ENCODE measurements around the gene TNFRSF1B.

Gene TNFRSF1B

DNA sequence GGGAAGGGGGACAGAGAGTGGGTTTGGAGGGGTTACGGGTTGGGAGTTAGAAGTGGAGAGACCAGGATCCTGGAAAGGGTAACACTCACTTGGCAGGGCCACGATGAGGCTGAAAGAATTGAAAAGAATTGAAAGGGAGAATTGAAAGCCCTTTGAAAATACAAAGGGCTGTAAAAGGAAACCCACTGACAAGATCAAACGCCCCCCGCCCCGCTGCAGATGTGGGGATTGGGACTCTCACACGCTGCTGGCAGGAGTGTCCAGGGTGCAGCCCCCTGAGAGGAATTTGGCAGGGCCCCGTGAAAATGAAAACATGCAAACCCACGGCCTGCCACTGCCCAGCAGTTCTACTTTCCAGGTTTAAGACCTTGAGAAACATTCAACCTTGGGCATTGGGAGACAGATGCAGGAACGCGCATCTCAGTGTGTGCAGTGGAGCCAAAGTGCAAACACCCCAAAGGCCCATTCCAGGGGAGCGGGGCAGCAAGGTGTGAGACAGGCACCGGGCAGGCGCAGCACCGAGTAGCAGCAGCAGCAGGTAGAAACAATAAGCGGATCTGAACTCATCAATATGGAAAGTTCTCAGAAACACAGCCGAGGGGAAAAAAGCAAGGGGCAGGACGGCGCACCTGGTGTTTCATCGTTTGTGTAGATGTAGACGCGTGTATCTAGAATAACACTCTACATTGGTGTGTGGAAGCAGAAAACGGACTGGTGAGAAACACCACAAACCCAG, 8.3 kb upstream of the TNFRSF1B start:
- no peak for DNase-seq

GRCh38 chr1:12159816-12160215, 7.0 kb upstream of the TNFRSF1B start:
- no peak for DNase-seq

DNA sequence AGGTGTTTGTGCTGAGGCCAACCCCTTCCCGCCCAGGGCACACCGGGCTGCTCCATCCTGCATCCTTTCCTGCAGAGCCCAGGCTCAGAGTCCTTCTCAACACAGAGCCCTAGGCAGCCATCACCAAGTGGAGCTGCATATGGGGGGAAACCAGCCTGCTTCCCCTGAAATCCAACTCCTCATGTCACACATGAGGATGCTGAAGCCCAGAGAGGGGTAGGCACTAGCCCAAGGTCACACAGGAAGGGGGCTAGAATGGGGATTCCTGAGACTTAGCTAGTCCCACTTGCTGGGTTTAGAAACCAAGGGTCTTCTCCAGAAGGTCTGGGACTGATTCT, 5.5 kb upstream of the TNFRSF1B start:
- DNase-seq = no peak

DNA sequence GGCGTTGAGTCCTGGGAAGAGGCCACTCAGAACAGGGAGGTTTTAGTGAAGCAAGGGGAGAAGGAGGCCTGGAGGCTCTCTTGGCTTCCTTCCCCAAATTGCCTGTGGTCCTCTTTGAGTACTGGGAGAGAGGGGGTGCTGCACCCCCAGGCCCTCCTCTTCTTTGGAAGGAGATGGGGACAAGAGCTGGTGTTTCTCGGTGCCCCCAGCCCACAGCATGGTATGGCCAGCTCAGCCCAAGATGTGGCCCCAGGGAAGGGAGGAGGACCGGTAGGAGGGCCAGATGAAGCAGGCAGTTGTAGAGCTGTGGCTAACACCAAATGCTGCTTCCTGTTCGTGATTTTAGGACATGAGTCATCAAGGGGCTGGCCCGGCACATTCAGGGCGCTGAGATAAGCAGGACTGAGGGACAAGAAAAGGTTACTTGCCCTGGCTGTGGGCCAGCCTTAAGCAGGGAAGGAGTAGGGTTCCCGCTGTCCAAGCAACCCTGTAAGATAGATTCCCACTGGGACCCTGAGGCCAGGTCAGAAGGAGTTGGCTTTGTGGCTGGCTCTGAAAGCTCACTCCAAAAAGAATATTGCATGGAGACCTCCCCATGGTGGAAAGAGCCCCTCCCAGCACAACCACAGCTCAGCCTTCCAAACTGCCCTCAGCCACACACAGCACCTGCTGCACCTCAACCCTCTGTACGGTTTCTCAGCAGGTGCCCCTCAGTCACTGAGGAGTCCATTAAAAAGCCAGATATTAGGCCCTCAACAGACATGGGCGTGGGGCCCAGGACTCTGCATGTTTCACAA, 4.9 kb upstream of the TNFRSF1B start:
- DNase-seq = no peak

GRCh38 chr1:12162459-12163137, 4.2 kb upstream of the TNFRSF1B start:
- DNase-seq = no peak

- DNase-seq = no peak
These were observed 3.6 kb upstream of the TNFRSF1B start for GRCh38 chr1:12163210-12163609.

DNA sequence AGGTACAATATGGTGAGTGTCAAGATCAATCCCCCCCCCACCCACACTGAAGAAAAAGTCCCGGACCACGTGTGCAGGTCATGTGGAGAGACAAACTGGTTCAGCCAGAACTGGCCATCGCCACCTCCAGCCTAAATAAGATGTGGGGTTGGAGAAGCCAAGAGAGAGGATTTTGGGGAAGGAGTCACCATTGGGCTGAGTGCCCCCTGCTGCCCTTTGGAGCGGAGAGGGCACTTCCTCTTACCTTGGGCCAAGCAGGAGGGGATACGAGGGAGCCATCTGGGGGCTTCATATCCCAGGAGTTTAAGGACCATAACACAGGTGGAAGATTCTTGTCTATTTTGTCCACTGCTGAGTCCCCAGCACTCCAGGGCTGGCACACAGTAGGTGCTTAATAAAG, 2.6 kb upstream of the TNFRSF1B start:
- DNase-seq = no peak

DNA sequence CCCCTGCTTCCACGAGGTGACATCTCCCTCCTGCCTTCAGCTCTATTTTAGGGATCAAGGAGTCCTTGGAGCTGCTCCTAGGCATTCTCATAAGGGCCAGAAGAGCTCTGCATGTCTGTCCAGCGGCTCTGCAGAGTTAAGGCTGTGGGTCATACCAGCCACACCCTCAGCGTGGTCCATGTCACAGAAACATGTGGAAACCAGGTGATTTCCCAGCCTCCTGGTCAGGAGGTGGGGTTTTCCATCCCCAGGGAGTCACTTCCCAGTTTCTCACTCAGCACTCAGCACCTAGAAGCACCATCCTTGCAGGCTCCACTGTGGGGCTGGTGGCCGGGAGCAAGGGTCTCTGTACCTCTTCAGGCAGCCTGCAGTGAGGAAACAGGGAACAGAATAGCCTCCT, 1.4 kb upstream of the TNFRSF1B start:
- no peak for DNase-seq

DNA sequence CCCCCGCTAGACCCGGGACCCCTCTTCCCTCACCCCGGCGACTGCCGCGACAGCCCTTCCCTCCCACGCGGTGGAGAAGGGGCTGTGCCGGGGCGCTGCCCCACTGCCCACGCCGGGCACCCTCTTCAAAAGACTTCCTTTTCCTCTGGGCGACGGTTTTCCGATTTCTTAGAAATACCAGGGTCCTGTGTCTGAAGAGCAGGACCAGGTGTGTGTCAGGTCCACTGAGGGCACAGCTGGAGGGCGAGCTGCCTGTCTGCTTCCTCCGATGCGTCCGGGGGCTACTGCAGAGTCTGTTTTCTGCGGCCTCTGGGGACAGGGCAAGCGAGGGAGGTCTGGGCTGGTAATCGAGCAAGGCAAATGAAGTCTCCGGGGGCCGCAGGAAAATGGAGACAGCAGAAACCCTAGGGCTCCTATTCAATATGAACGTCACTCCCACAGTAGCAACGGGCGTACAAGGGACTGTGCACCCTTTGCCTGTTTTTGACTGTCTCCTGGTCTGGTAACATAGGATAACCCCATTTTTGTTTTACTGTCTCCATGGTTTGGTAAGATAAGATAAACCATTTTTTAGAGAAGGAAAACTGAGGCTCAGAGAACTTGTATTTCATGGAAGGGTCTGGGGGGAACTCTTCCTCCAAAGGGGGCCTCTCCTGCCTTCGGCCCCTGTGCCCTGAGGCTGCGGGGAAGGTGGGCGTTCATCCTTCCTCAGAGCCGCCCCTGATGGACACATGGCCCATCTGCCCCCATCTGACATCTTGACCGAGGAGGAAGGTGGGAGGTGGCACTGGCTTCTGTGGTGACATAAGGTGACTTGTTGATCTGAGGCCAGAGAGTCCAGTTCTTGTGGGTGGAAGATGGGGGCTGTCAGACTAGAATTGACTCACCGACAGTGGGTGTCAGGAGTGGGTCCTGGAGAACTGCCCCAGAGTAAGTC, 970 bp downstream of the TNFRSF1B start:
- DNase-seq = no peak

- DNase-seq = no peak
These were observed 1.8 kb downstream of the TNFRSF1B start for GRCh38 chr1:12168451-12169160.

DNA sequence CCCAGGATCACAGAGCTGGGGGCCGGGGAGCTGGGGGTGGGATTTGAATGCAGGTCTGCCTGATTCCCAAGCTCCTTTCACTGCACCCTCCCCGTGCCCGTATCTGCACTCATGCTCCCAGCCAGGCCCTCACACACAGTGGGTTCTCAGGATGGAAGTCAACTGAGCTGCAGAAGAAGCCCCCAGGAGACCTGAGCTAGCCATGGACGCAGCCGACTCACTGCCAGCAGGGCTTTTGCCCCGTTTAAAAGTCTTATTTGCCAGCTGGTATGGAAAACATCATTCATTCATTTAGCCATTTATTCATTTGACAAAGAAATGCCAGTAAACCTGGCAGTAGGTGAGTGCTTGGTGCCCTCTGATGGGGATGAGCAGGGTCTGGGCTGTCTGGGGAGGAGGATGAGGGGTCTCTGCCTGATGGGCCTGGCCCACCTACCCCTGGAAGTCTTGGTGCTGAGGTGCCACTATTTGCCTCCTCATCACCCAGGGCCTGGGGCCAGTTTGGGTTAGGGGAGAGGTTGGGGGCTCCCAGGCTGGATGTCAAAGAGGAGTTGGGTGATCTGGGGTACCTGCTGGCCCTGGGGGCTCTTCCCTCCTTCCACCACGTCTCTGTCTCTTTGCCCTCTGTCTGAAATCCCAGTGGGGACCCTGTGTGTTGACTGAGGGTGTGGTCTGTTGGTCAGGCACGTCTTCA, 2.8 kb downstream of the TNFRSF1B start:
- DNase-seq = no peak

GRCh38 chr1:12170263-12170671, 3.5 kb downstream of the TNFRSF1B start:
- no peak for DNase-seq

- DNase-seq = no peak
These were observed 4.6 kb downstream of the TNFRSF1B start for GRCh38 chr1:12171206-12172041.

GRCh38 chr1:12172042-12172851, 5.5 kb downstream of the TNFRSF1B start:
- no peak for DNase-seq

GRCh38 chr1:12173041-12173509, 6.3 kb downstream of the TNFRSF1B start:
- no peak for DNase-seq

GRCh38 chr1:12173631-12174121, 6.9 kb downstream of the TNFRSF1B start:
- DNase-seq = no peak

DNA sequence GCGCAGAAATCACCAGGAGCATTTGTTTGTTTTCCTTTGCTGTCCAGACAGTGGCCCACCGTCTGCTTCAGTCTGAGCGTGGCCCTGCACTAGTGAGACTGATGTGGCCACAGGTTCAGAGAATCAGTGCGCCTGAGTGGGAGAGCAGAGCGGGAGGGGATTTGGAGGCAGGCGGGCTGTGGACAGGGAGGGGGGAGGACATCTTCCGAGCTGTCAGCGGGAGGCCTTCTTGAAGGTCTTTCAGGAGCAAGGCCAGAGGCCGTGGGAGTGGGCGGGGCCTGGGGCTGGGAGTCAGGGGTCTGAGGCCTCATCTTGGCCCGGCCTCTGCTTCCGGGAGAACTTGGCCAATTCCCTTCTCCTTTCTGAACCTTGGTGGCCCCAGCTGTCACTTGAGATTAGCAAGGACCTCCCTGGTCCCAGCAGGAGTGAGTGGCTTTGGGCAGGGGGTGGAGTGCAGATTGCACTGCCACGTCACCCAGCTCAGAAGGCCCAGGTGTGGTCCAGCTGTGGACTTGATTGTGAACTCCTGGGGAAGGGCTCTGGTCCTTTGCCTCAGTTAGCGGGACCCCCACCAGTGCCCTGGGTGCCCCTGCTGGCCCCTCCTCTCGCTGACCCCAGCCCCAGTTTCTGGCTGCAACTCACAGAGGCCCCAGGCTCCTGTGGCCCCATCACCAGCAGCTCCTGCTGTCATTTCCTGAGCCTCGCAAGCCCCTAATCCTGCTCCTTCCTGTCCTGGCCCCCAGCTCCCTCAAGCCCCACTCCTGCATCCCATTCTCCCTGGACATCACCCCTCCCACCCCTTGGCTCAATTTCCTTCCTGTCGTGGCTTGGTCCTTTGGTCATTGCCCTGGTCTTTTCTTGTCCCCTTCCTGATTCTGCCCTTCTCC, 8.4 kb downstream of the TNFRSF1B start:
- no peak for DNase-seq
